Measurements from ENCODE around the gene TMEM63A.
A peak's percentile ranks its signal among the peaks of the same experiment; 100 is the strongest.

DNA sequence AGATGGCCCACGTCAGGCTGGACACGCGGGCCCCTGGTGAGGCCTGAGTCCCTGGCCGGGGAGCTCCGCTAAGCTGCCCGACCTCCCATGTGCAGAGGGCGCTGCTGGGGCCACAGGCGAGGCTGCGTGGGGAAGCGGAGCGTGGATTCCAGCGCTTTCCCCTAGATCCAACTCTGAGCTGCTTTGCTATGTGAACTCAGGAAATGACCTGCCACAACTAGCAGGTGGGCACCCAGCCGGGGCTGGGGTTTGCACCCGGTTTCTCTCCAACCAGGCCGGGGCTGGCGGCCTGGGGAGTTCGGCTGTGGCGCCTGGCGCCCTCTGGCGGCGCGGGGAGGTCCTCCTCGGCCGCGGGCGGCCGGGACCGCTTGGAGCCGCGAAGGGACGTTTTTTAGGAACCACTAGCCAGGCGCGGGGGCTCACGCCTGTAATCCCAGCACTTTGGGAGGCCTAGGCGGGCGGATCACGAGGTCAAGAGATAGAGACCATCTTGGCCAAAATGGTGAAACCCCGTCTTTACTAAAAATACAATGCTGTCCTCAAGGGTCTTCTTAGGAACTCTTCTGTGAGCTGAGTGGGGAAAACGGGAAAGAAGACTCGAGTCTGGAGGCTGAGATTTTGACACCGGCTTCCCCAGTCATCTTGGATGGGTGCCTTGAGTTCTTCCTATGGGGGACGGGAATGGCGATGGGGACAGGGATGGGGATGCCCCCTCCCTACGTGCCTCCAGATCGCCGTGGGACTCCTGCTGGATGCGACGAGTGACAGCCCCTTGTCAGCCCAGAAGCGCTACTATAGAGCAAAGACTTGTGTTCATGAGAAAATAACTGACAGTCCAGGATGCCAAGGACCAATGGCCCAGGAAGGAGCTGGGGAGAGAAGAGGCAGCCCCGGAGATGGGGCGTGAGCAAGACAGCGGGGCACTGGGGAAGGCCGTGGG, 29.3 kb upstream of the TMEM63A start:
- TF ChIP-seq, protein P1, sequence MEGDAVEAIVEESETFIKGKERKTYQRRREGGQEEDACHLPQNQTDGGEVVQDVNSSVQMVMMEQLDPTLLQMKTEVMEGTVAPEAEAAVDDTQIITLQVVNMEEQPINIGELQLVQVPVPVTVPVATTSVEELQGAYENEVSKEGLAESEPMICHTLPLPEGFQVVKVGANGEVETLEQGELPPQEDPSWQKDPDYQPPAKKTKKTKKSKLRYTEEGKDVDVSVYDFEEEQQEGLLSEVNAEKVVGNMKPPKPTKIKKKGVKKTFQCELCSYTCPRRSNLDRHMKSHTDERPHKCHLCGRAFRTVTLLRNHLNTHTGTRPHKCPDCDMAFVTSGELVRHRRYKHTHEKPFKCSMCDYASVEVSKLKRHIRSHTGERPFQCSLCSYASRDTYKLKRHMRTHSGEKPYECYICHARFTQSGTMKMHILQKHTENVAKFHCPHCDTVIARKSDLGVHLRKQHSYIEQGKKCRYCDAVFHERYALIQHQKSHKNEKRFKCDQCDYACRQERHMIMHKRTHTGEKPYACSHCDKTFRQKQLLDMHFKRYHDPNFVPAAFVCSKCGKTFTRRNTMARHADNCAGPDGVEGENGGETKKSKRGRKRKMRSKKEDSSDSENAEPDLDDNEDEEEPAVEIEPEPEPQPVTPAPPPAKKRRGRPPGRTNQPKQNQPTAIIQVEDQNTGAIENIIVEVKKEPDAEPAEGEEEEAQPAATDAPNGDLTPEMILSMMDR (IDR thresholded peaks at IDR 0.05), result peak; percentile 91 to 98 (median 91)
- TF ChIP-seq POLR2A (IDR thresholded peaks at IDR 0.05; ENCODE audit: low read depth) (no peak), EP300 (IDR thresholded peaks at IDR 0.05) (no peak)
